GM13976 (cell line): ENCODE results near the gene SDR39U1.
"Not testable (repeated sequence)": the region's sequence is repeated elsewhere in the genome, so short reads cannot be mapped to it uniquely, and the experiment has no call there.

Source experiments
- DNase-seq: peaks from one replicate; pipeline ENCODE4 v3.0.0; 2012; ENCODE audit warnings: low spot score
- in situ Hi-C: fragments of 300-500 bp; cut with MboI; formaldehyde crosslinking; loops from one replicate; pipeline ENCODE4 v1.12.0; 2022; ENCODE audit warnings: low sequenced_read_pairs, mixed read lengths, inconsistent platforms; ENCODE audit not compliant: unreplicated experiment
- TF ChIP-seq, protein P1 (sequence below): IDR thresholded peaks from 2 replicates; pipeline ENCODE4 v1.5.1; 2012; ENCODE audit warnings: borderline replicate concordance, mild to moderate bottlenecking; ENCODE audit not compliant: insufficient read depth; ENCODE audit errors: extremely low read depth, missing control alignments, control extremely low read depth

Gene SDR39U1

GRCh38 chr14:24442240-24443052, at the start of gene SDR39U1:
SDR39U1 (minus strand) TSS chr14:24442776; CDS start chr14:24442769, 7 bp downstream.
- in situ Hi-C loops = no loop called here
- peak; percentile 95 for DNase-seq
- TF ChIP-seq, protein P1, sequence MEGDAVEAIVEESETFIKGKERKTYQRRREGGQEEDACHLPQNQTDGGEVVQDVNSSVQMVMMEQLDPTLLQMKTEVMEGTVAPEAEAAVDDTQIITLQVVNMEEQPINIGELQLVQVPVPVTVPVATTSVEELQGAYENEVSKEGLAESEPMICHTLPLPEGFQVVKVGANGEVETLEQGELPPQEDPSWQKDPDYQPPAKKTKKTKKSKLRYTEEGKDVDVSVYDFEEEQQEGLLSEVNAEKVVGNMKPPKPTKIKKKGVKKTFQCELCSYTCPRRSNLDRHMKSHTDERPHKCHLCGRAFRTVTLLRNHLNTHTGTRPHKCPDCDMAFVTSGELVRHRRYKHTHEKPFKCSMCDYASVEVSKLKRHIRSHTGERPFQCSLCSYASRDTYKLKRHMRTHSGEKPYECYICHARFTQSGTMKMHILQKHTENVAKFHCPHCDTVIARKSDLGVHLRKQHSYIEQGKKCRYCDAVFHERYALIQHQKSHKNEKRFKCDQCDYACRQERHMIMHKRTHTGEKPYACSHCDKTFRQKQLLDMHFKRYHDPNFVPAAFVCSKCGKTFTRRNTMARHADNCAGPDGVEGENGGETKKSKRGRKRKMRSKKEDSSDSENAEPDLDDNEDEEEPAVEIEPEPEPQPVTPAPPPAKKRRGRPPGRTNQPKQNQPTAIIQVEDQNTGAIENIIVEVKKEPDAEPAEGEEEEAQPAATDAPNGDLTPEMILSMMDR = no peak

- DNase-seq, in situ Hi-C loops: not testable (repeated sequence)
Measured at GRCh38 chr14:24491586-24492408, 49.2 kb upstream of the SDR39U1 start.

GRCh38 chr14:24483604-24484252, 41.2 kb upstream of the SDR39U1 start:
- TF ChIP-seq, protein P1 = no peak
- DNase-seq = no peak
- in situ Hi-C loops = no loop called here

DNA sequence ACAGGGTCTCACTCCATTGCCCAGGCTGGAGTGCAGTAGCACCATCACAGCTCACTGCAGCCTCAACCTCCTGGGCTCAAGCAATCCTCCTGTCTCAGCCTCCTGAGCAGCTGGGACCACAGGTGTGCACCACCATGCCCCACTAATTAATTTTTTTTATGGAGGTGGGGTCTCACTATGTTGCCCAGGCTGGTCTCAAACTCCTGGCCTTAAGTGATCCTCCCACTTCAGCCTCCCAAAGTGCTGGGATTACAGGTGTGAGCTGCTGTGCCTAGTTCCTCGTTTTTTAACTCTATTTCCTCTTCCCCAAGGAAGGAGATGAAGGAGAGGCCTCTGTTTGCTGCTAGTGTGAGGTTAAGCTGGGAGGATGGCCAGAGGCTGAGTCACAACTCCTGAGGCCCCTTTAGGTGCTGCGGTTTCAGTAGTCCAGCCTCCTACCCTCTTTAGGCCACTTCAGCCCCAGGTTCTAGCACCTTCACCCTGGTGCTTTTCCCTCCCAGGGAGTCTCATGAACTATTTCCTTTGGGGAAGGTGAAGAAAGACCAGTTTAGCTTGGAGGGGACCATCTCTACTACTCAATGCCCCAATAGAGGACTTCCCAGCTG, 40.2 kb upstream of the SDR39U1 start:
- DNase-seq, in situ Hi-C loops: not testable (repeated sequence)

DNA sequence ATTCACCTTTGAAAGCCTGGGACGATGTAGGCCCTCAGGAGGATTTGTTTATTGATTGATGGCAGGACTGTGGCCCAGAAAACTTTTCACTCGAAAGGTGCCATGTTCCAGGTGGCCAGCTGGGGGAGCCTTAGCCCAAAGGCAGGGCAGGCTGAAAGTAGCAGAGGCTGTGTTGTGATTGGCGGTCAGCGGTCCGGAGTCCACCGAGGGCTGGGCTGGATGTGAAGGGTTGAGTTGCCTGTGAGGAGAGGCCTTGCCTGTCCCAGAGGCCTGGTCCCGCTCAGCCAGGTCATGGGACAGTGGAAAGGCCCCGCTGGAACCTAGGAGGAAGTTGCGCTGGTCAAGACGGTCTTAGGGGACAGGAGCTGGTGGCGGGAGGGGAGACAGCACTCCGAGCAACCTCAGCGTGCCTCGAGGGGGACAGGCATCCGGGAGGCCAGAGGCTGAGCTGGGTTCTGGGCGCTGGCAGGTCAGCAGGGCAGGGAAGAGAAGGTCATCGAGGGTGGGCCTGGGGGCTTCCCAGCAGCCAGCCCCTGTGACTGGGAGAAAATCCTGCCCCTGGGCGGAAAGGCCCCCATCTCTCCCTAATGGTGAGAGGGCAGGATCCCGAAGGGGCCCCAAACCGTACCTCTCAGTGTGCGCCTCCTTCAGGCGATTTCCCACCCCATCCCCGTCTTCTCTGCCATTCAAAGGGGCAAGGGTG, 39.2 kb upstream of the SDR39U1 start:
- TF ChIP-seq, protein P1 = peak; percentile 92
- in situ Hi-C loops = no loop called here
- peak; percentile 90 for DNase-seq

DNA sequence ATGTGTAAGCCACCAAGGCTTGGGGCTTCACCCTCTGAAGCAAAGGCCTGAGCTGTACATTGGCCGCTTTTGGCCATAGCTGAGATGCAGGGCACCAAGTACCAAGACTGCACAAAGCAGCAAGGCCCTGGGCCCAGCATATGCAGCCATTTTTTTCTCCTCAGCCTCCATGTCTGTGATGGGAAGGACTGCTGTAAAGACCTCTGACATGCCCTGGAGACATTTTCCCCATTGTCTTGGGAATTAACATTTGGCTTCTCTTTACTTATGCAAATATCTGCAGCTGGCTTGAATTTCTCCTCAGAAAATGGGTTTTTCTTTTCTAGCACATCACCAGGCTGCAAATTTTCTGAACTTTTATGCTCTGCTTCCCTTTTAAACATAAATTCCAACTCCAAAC, 37.4 kb upstream of the SDR39U1 start:
- in situ Hi-C loops, DNase-seq: not testable (repeated sequence)

DNA sequence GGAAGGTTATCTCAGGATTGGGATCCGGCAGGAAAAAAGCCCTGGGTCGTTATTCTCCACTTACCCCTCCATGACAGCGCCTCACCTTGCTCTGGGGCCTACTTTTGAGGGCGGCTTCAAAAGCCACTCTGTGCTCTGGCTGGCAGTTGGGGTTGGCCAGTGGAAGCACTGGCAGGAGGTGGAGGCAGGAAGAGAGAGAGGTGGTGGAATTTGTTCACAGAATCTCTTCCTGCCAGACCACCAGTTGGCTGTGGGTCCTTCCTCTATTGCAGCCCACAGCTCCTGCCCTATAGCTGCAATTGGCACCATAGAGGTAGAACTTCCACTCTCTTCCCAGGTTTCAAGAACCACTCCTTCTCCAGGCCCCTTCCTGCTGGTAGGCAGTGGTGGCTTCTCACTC, 32.7 kb upstream of the SDR39U1 start:
- in situ Hi-C loops = no loop called here
- no peak for DNase-seq

More for the DNA sequence above, 32.7 kb upstream of the SDR39U1 start:
- TF ChIP-seq, protein P1 = no peak
